OCI-LY7 (cell line): ENCODE data around the gene C9orf78. TPM values are rescaled to one million over a fixed set of nuclear protein-coding genes. Genes with fewer than 3 reads are reported as not detected.

ENCODE experiments used
- BruUV-seq: library from RNA; stranded (reverse); fragments of 400-500 nt; replicated peaks from 2 replicates; lab custom pipeline; 2021; lab: Mats Ljungman, UMichigan
- CTCF ChIA-PET: fragments of 300-600 bp; sonication (Branson Sonifier 250); formaldehyde crosslinking; loops from one replicate; lab custom pipeline; 2022; ENCODE audit warnings: antibody characterized with exemption; ENCODE audit not compliant: unreplicated experiment; lab: Charles Lee
- POLR2A ChIA-PET: fragments of 300-600 bp; sonication (Branson Sonifier 250); formaldehyde crosslinking; loops from one replicate; lab custom pipeline; 2022; ENCODE audit warnings: antibody characterized with exemption; lab: Charles Lee
- DNase-seq: peaks from one replicate; pipeline ENCODE4 v3.0.0-alpha.2; 2015; ENCODE audit warnings: low spot score
- H2AFZ ChIP-seq: fragments of 200-600 bp; sonication (generic), shearing (Covaris generic); 2 replicates; pipeline ENCODE4 v1.6.1; 2014; ENCODE audit warnings: mild to moderate bottlenecking, antibody characterized with exemption, low read length, moderate library complexity
- H3K27ac ChIP-seq: fragments of 200-600 bp; sonication (generic); 2 replicates; pipeline ENCODE4 v1.5.1; 2014; ENCODE audit warnings: mixed run types, low read depth, mild to moderate bottlenecking, moderate library complexity, low read length, inconsistent platforms; ENCODE audit not compliant: poor library complexity, severe bottlenecking
- H3K36me3 ChIP-seq: fragments of 200-600 bp; sonication (generic); 2 replicates; pipeline ENCODE4 v1.6.1; 2014; ENCODE audit warnings: mild to moderate bottlenecking, antibody characterized with exemption, low read length, moderate library complexity, mixed read lengths; ENCODE audit not compliant: insufficient read depth
- H3K4me1 ChIP-seq: fragments of 200-600 bp; sonication (generic); 2 replicates; pipeline ENCODE4 v1.5.1; 2014; ENCODE audit warnings: mild to moderate bottlenecking, low read length; ENCODE audit not compliant: insufficient read depth, poor library complexity, severe bottlenecking
- H3K4me2 ChIP-seq: fragments of 200-600 bp; sonication (generic); 2 replicates; pipeline ENCODE4 v1.6.1; 2014; ENCODE audit warnings: mild to moderate bottlenecking, low read length
- H3K4me3 ChIP-seq: fragments of 200-600 bp; sonication (generic); 2 replicates; pipeline ENCODE4 v1.5.1; 2014; ENCODE audit warnings: mild to moderate bottlenecking, low read depth, low read length; ENCODE audit not compliant: poor library complexity, severe bottlenecking
- H3K79me2 ChIP-seq: fragments of 200-600 bp; sonication (generic); 2 replicates; pipeline ENCODE4 v1.6.1; 2016; ENCODE audit warnings: low read depth, mild to moderate bottlenecking, low read length, moderate library complexity, mixed read lengths; ENCODE audit not compliant: insufficient read depth
- H3K9me2 ChIP-seq: fragments of 200-600 bp; sonication (generic); 2 replicates; pipeline ENCODE4 v1.6.1; 2016; ENCODE audit warnings: mild to moderate bottlenecking, low read length, mixed read lengths; ENCODE audit not compliant: insufficient read depth
- H3K9me3 ChIP-seq: fragments of 200-600 bp; sonication (generic); 2 replicates; pipeline ENCODE4 v1.6.1; 2014; ENCODE audit warnings: mild to moderate bottlenecking, mixed run types, low read length, mixed read lengths
- H4K20me1 ChIP-seq: fragments of 200-600 bp; sonication (generic); 2 replicates; pipeline ENCODE4 v1.6.1; 2014; ENCODE audit warnings: mild to moderate bottlenecking, antibody characterized with exemption, low read length, moderate library complexity, mixed read lengths; ENCODE audit not compliant: insufficient read depth
- EZH2phosphoT487 ChIP-seq: fragments of 200-600 bp; sonication (generic); IDR thresholded peaks from 2 replicates; pipeline ENCODE4 v1.6.1; 2018; ENCODE audit warnings: low read depth, borderline replicate concordance, mild to moderate bottlenecking, mixed run types, antibody characterized with exemption, low read length, moderate library complexity, mixed read lengths
- intact Hi-C: fragments of 100-400 bp; cut with micrococcal nuclease; formaldehyde crosslinking; loops from one replicate; pipeline ENCODE4 v1.10.0; 2022; ENCODE audit not compliant: unreplicated experiment
- total RNA-seq, 2 experiments: library from RNA; depleted of rRNA in 1 of 2; stranded (reverse); fragments of >200 nt in 1 of 2; shearing (Covaris generic) in 1 of 2; gene quantifications; 2 replicates each; pipeline ENCODE4 v1.2.3, GENCODE V29; 2014 to 2022
- TF ChIP-seq, protein P1 (sequence below): fragments of 200-600 bp; sonication (generic); conservative IDR thresholded peaks from 2 replicates; pipeline ENCODE4 v1.5.1; 2014; ENCODE audit warnings: mild to moderate bottlenecking, antibody characterized with exemption, low read length, moderate library complexity, mixed read lengths

The C9orf78 gene
- total RNA-seq, 2 experiments from 2014 or later: 49.4 to 60.6 TPM

DNA sequence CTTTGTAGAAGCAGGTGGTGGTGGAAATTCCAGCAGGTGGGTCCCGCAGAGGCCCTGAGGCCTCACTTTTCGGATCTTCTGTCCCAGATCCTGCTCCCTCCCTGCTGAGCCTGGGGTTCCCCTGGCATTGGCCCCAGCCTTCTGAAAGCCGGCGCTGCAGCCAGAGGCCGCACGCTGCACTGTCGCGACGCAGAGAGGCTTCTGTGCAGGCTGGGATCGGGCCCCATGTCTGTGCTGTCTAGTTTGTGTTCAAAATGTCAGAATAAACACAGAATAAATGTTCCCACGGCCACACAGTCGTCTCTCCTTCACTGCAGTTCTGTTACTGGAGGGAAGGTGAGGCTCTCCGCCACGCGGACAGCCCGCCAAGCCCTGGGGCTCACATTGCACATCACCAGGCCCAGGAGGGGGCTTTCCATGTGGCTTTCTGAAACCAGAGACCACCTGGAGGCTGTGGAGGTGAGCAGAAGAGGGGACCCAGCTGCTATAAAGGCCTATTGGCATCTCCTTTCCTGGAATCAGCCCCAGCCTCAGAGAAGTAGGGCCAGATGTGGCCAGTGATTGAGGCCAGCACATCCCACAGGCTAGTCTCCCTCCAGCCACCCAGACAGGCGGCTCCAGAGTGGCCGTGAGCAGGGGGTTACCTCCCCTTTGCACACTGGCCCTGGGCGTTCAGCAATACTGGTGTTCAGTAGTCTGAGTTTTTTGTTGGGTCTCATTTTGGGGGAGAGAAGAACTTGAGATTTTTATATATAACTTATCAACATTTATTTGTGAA lies 46.7 kb upstream of the C9orf78 start:
- intact Hi-C loops: no loop called here
- Histone ChIP-seq H3K27ac (no peak overlapping the region), H3K79me2 (peaks cover 6% of the 10 kb centered on the region; the same call in 1 of the 2 replicates), H3K36me3 (peaks cover 15% of the 10 kb centered on the region; the same call in 1 of the 2 replicates), H3K4me2 (no peak overlapping the region), H3K4me3 (no peak overlapping the region), H4K20me1 (no peaks in the 10 kb centered on the region), H3K9me3 (no peaks in the 10 kb centered on the region), H2AFZ (no peak overlapping the region), H3K4me1 (peaks cover 31% of the 10 kb centered on the region), H3K9me2 (no peaks in the 10 kb centered on the region)
- ChIA-PET POLR2A (interaction anchor here (0.6 kb wide), 1 partner anchor 160 kb away, joined by 3 read pairs; no protein-coding TSS in a partner anchor), CTCF (no interaction called here)
- no peak for DNase-seq
- TF ChIP-seq, protein P1, sequence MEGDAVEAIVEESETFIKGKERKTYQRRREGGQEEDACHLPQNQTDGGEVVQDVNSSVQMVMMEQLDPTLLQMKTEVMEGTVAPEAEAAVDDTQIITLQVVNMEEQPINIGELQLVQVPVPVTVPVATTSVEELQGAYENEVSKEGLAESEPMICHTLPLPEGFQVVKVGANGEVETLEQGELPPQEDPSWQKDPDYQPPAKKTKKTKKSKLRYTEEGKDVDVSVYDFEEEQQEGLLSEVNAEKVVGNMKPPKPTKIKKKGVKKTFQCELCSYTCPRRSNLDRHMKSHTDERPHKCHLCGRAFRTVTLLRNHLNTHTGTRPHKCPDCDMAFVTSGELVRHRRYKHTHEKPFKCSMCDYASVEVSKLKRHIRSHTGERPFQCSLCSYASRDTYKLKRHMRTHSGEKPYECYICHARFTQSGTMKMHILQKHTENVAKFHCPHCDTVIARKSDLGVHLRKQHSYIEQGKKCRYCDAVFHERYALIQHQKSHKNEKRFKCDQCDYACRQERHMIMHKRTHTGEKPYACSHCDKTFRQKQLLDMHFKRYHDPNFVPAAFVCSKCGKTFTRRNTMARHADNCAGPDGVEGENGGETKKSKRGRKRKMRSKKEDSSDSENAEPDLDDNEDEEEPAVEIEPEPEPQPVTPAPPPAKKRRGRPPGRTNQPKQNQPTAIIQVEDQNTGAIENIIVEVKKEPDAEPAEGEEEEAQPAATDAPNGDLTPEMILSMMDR: no peak
- TF ChIP-seq EZH2phosphoT487: no peak
- no TSS peak for BruUV-seq

DNA sequence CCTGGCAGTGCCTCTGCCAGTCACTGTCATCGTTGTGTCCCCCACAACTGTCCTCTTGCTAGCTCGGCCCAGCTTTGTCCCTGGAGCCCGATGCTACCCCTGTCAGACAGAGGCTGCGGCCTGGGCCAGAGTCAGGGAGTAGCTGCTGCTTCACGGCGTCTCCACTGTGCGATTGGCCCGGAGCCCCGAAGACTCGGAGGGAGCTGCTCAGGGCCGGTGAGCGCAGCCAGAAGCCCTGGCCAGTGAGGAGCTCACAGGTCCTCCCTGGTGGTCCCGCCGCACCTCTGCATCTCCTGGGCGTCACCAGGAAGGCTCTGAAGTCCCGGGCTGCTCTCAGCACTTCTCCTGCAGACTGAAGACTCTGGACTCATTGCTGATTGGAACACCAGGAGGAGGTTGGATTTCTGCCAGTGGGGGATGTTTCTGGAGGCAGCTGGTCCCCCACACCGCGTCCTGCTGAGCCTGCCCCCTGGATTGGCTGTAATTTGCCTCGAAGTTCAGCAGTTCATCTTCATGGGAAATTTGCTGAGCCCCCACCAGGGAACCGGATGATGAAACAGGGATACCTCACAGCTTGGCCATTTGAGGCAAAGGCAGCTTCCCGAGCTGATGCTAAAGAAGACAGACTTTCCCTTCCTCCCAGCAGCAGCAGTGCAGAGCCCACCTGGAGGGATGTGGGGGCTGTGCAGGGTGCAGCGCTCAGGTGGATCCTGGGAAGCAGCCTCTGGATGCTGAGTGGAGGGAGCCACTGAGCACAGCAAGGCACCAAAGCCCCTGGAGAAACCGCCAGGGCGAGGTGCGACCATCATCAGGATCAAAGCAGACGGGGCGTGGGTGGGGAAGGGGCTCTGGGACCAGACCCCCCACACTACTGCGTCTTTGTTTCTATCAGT lies 45.8 kb upstream of the C9orf78 start:
- Histone ChIP-seq H4K20me1 (no peaks in the 10 kb centered on the region), H3K4me2 (no peak overlapping the region), H2AFZ (no peak overlapping the region), H3K4me1 (peaks cover 23% of the 10 kb centered on the region), H3K79me2 (no peaks in the 10 kb centered on the region), H3K9me2 (no peaks in the 10 kb centered on the region), H3K36me3 (peaks cover 18% of the 10 kb centered on the region; the same call in 1 of the 2 replicates), H3K9me3 (no peaks in the 10 kb centered on the region), H3K4me3 (no peak overlapping the region), H3K27ac (no peak overlapping the region)
- DNase-seq: no peak
- intact Hi-C loops: no loop called here
- TF ChIP-seq, protein P1: no peak
- no peak for TF ChIP-seq EZH2phosphoT487
- CTCF ChIA-PET: no interaction called here
- POLR2A ChIA-PET: interaction anchor here (0.5 kb wide), 1 partner anchor 61 kb away, joined by 3 read pairs; no protein-coding TSS in a partner anchor
- TSS peak; percentile 67 for BruUV-seq
